ENCODE measurements around the gene CADM4. TPM values are rescaled to one million over a fixed set of nuclear protein-coding genes. Genes with fewer than 3 reads are reported as not detected.
A peak's percentile ranks its signal among the peaks of the same experiment; 100 is the strongest.

CADM4 gene
- total and polyA plus RNA-seq, 2 of the 8 experiments (the other 6 are each of a cell fraction or from before 2014, with no cell fraction given), result 13.5 to 25.0 TPM

GRCh38 chr19:43636121-43636683 lies 3.4 kb downstream of the CADM4 start:
- peak overlapping the region; percentile 48; the same call in 1 of the 2 replicates for H3K18ac ChIP-seq (ENCODE audit: extremely low read depth, low read length)
- no peak overlapping the region for H3K23ac ChIP-seq (ENCODE audit: insufficient read length)
- H4K91ac ChIP-seq (replicated peaks; ENCODE audit: insufficient read length, low read length), result peak overlapping the region; percentile 47
- peaks cover 3 to 4% of the 10 kb centered on the region in 2 experiments for H4K20me1 ChIP-seq (replicated peaks in 1 of 2; ENCODE audit: control insufficient read depth in 1 of 2, insufficient read depth in 2 of 2, low read length in 2 of 2)
- DNase-seq (ENCODE audit: low read depth in 1 of 2, low spot score in 2 of 2), result peak in 1 of 2 experiments; percentile 70
- no peak for TF ChIP-seq HDAC2 (IDR thresholded peaks at IDR 0.05; ENCODE audit: borderline replicate concordance in 1 of 2, low read depth in 2 of 2, low read length in 2 of 2)
- TF ChIP-seq MAFK (IDR thresholded peaks at IDR 0.05; ENCODE audit: low read depth, low read length), result peak; percentile 61; the same call in 1 of the 2 replicates
- TF ChIP-seq TEAD4 (IDR thresholded peaks at IDR 0.05; ENCODE audit: low read depth, low read length), result peak; percentile 96
- peak; percentile 85; the same call in 1 of the 2 replicates for TF ChIP-seq JUND (IDR thresholded peaks at IDR 0.05; ENCODE audit: low read length)
- peak in 1 of 2 experiments; percentile 32; a peak in 1 of 3 replicates for TF ChIP-seq POLR2A (IDR thresholded peaks at IDR 0.05; ENCODE audit: control extremely low read depth in 1 of 2, low read depth in 2 of 2, low read length in 2 of 2)
- 0 out of 3 replicates have a peak, but pooled peaks of 1 of the 2 experiments have one; percentile 75 for TF ChIP-seq EP300 (IDR thresholded peaks at IDR 0.05; ENCODE audit: borderline replicate concordance in 1 of 2, low read depth in 2 of 2, low read length in 2 of 2)
- TF ChIP-seq BACH1 (IDR thresholded peaks at IDR 0.05; ENCODE audit: low read length), result peak; percentile 82
- no peak for TF ChIP-seq FOSL1 (IDR thresholded peaks at IDR 0.05; ENCODE audit: insufficient read depth, low read depth, low read length)
- TF ChIP-seq USF2 (IDR thresholded peaks at IDR 0.05; ENCODE audit: low read length), result no peak
- TF ChIP-seq POLR2AphosphoS5 (IDR thresholded peaks at IDR 0.05; ENCODE audit: low read depth, low read length), result 0 out of 2 replicates have a peak, but pooled peaks have one; percentile 11
- peak; percentile 72; the same call in 1 of the 2 replicates for TF ChIP-seq SP1 (IDR thresholded peaks at IDR 0.05; ENCODE audit: low read depth, low read length)
- no peak overlapping the region for H3K4ac ChIP-seq (replicated peaks; ENCODE audit: insufficient read length, low read depth, low read length)
- CTCF ChIA-PET (ENCODE audit: partially characterized antibody), result interaction anchor here (0.6 to 3.5 kb wide), 3 partner anchors 11 to 41 kb away, joined by 3 to 22 read pairs (median 3); partner anchors contain the start of gene IRGQ
- POLR2A ChIA-PET (ENCODE audit: partially characterized antibody), result interaction anchor here (0.8 to 2.0 kb wide), 6 partner anchors 14 to 103 kb away, joined by 3 to 7 read pairs (median 3); partner anchors contain the start of gene ZNF575
- WGBS, 2 experiments (ENCODE audit: extremely low coverage in 1 of 2, insufficient coverage in 1 of 2, insufficient read length in 1 of 2, insufficient replicate concordance in 2 of 2, low coverage in 1 of 2, low lambda C conversion rate in 2 of 2, missing lambda C conversion rate in 1 of 2), result 22% methylated on average over 9 of the region's 14 CpGs; no CpG with 5 or more reads in 1 of the 2 experiments
- no peak overlapping the region for H2BK12ac ChIP-seq (ENCODE audit: low read depth, low read length)
- H3K36me3 ChIP-seq (ENCODE audit: control insufficient read depth in 2 of 4, insufficient read depth in 4 of 4, low read length in 3 of 4), result no peaks in the 10 kb centered on the region
- no peak for FAIRE-seq
- no peak overlapping the region for H4K5ac ChIP-seq (ENCODE audit: insufficient read length, low read depth, low read length)
- H3K14ac ChIP-seq (ENCODE audit: insufficient read length), result no peak overlapping the region
- peaks cover 9 to 31% (median 20%) of the 10 kb centered on the region in 4 experiments for H3K4me1 ChIP-seq (replicated peaks in 1 of 4; ENCODE audit: control insufficient read depth in 3 of 4, insufficient read depth in 4 of 4, low read length in 3 of 4)
- peaks cover 20% of the 10 kb centered on the region for H3K23me2 ChIP-seq (ENCODE audit: low read depth, low read length)
- no peak overlapping the region for H2BK20ac ChIP-seq (ENCODE audit: low read length)
- peak overlapping the region in 2 of 4 experiments; percentile 8 to 66; a peak in 2 of 8 replicates for H3K4me3 ChIP-seq (ENCODE audit: extremely low read depth in 1 of 4, insufficient read depth in 2 of 4, low read depth in 3 of 4, low read length in 4 of 4)
- H4K8ac ChIP-seq (ENCODE audit: extremely low read depth, insufficient read depth, low read length), result peak overlapping the region; percentile 66; the same call in 1 of the 2 replicates
- H2BK120ac ChIP-seq (replicated peaks; ENCODE audit: low read depth, low read length), result no peak overlapping the region
- no peak overlapping the region for H3K27ac ChIP-seq (ENCODE audit: low read depth, low read length)
- H3K27me3 ChIP-seq (replicated peaks in 1 of 4; ENCODE audit: control insufficient read depth in 3 of 4, extremely low read depth in 1 of 4, insufficient read depth in 3 of 4, low read length in 3 of 4), result peaks cover 11 to 40% (median 27%) of the 10 kb centered on the region in 4 experiments
- no peak overlapping the region for H2AK5ac ChIP-seq (ENCODE audit: low read depth, low read length)
- no peak overlapping the region for H3K56ac ChIP-seq (replicated peaks; ENCODE audit: insufficient read length, low read depth, low read length)
- H2BK5ac ChIP-seq (ENCODE audit: low read depth, low read length), result peak overlapping the region; percentile 52; the same call in 1 of the 2 replicates
- H3K79me1 ChIP-seq (ENCODE audit: low read depth, low read length), result peaks cover 2% of the 10 kb centered on the region; the same call in 1 of the 2 replicates
- no peak overlapping the region for H2BK15ac ChIP-seq (ENCODE audit: low read length)
- H3K79me2 ChIP-seq (ENCODE audit: control insufficient read depth in 1 of 2, insufficient read depth in 2 of 2, low read length in 2 of 2), result no peaks in the 10 kb centered on the region
- no peak overlapping the region for H2AFZ ChIP-seq (ENCODE audit: low read length)
- H3K4me2 ChIP-seq (ENCODE audit: insufficient read depth in 1 of 2, low read depth in 2 of 2, low read length in 2 of 2), result peak overlapping the region; percentile 81 to 91
- H3K9ac ChIP-seq (replicated peaks in 1 of 4; ENCODE audit: extremely low read depth in 1 of 4, low read depth in 3 of 4, low read length in 3 of 4), result no peak overlapping the region
- H3K9me3 ChIP-seq (ENCODE audit: insufficient read depth in 2 of 2, low read depth in 1 of 2, low read length in 1 of 2), result no peaks in the 10 kb centered on the region
